ENCODE data around the gene HYDIN.

The HYDIN gene

GRCh38 chr16:70764632-70765031 lies 465.9 kb downstream of the HYDIN start:
- DNase-seq (ENCODE audit: low spot score), result no peak

GRCh38 chr16:70760221-70760620 lies 470.3 kb downstream of the HYDIN start:
- no peak for DNase-seq (ENCODE audit: low spot score)

- DNase-seq (ENCODE audit: low spot score), result no peak
Measured at GRCh38 chr16:70759666-70760065, 470.9 kb downstream of the HYDIN start.

DNA sequence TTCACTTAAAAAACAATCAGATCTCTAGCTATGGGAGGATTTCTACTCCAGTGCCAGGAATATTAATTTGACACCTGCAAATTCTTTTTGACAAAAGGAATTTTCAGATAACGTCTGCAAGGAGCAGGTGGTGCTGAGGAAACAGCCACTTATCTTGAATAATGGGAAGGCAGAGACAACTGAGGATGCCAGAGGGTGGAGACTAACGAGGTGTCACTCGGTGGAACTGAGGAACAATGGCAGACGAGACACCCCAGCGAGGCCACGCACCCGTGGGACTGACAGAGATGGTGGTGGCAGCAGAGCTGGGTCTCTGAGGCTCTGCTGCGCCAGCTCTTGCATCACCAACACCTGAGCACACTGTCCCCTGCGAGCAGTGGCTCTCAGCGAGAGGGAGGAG lies 471.7 kb downstream of the HYDIN start:
- no peak for DNase-seq (ENCODE audit: low spot score)
